GM12878 (cell line): ENCODE data around the gene TMEM97. TPM values are rescaled to one million over a fixed set of nuclear protein-coding genes. Genes with fewer than 3 reads are reported as not detected.

Experiments used
- ATAC-seq: fragments of 200-7000 bp; cut with Tn5 transposase; 3 replicates; pipeline ENCODE4 v1.9.1; 2020; ENCODE audit warnings: mild to moderate bottlenecking, moderate library complexity
- BruUV-seq: library from RNA; stranded (reverse); fragments of 400-500 nt; replicated peaks from 2 replicates; lab custom pipeline; 2021; lab: Mats Ljungman, UMichigan
- CTCF ChIA-PET: fragments of 300-600 bp; sonication (Branson Sonifier 250); formaldehyde crosslinking; extraction: SDS; loops from one replicate; lab custom pipeline; 2021; ENCODE audit warnings: inconsistent platforms; lab: Yijun Ruan, JAX
- POLR2A ChIA-PET: fragments of 350-600 bp; formaldehyde crosslinking; extraction: SDS; loops from one replicate; lab custom pipeline; 2021; ENCODE audit warnings: inconsistent platforms; lab: Charles Lee
- RAD21 ChIA-PET: fragments of 300-600 bp; sonication (Branson Sonifier 250); formaldehyde crosslinking; loops from one replicate; lab custom pipeline; 2023; ENCODE audit warnings: antibody characterized with exemption; ENCODE audit not compliant: unreplicated experiment; lab: Charles Lee
- SMC1A ChIA-PET: fragments of 300-600 bp; sonication (Branson Sonifier 250); formaldehyde crosslinking; loops from one replicate; lab custom pipeline; 2023; ENCODE audit not compliant: unreplicated experiment, uncharacterized antibody; lab: Charles Lee
- DNase-seq: peaks from one replicate; pipeline ENCODE4 v3.0.0-alpha.2; 2011; ENCODE audit warnings: low read depth, low spot score
- FAIRE-seq: peaks from 3 replicates; lab custom pipeline; 2011; peaks lifted over from hg19 to GRCh38; lab: Jason Lieb, UNC
- H2AFZ ChIP-seq: 2 replicates; pipeline ENCODE4 v1.6.0; 2011; ENCODE audit warnings: low read depth, low read length, control low read depth; ENCODE audit not compliant: control insufficient read depth
- H3K27ac ChIP-seq: 2 replicates; pipeline ENCODE4 v1.5.1; 2011; ENCODE audit warnings: control low read depth; ENCODE audit not compliant: control insufficient read depth, insufficient read depth
- H3K27me3 ChIP-seq, 2 experiments: replicated peaks in 1 of 2; 2 replicates each; pipeline versions ENCODE4 v1.6.0 to v1.6.1; 2011; ENCODE audit warnings: low read length in 1 of 2; ENCODE audit not compliant: control insufficient read depth in 2 of 2, insufficient read depth in 2 of 2
- H3K36me3 ChIP-seq, 2 experiments: 2 replicates each; pipeline ENCODE4 v1.5.1; 2011; ENCODE audit warnings: low read length in 1 of 2; ENCODE audit not compliant: control insufficient read depth in 2 of 2, insufficient read depth in 2 of 2
- H3K4me1 ChIP-seq: 2 replicates; pipeline ENCODE4 v1.6.1; 2011; ENCODE audit warnings: mild to moderate bottlenecking, low read length, moderate library complexity, mixed read lengths; ENCODE audit not compliant: control insufficient read depth, insufficient read depth
- H3K4me2 ChIP-seq: 2 replicates; pipeline ENCODE4 v1.6.0; 2011; ENCODE audit warnings: control low read depth; ENCODE audit not compliant: control insufficient read depth, insufficient read depth
- H3K4me3 ChIP-seq: fragments of 200-600 bp; sonication (generic); 2 replicates; pipeline ENCODE4 v1.5.1; 2016
- H3K79me2 ChIP-seq: 2 replicates; pipeline ENCODE4 v1.6.0; 2011; ENCODE audit warnings: low read length; ENCODE audit not compliant: control insufficient read depth, insufficient read depth
- H3K9ac ChIP-seq: 2 replicates; pipeline ENCODE4 v1.8.0; 2011; ENCODE audit warnings: low read length, control low read depth, mixed read lengths; ENCODE audit not compliant: control insufficient read depth, insufficient read depth
- H3K9me3 ChIP-seq: replicated peaks from 3 replicates; pipeline ENCODE4 v1.5.1; 2011; ENCODE audit warnings: mild to moderate bottlenecking, low read length; ENCODE audit not compliant: control insufficient read depth, insufficient read depth
- H4K20me1 ChIP-seq: 2 replicates; pipeline ENCODE4 v1.6.0; 2011; ENCODE audit not compliant: control insufficient read depth, insufficient read depth
- WGBS: methylation state at CpG from one replicate; pipeline ENCODE4 v1.1.6; 2016; ENCODE audit warnings: low lambda C conversion rate; ENCODE audit not compliant: insufficient replicate concordance, insufficient coverage; ENCODE audit errors: missing lambda C conversion rate; 5-methylcytosine and 5-hydroxymethylcytosine counted together
- in situ Hi-C: fragments of 300-500 bp; cut with MboI; formaldehyde crosslinking; loops from 9 replicates; pipeline ENCODE4 v1.14.3; 2018; ENCODE audit warnings: mixed read lengths
- intact Hi-C: fragments of 100-400 bp; cut with micrococcal nuclease; formaldehyde crosslinking; loops from one replicate; pipeline ENCODE4 v1.14.2; 2022; ENCODE audit not compliant: unreplicated experiment
- polyA plus RNA-seq, 11 experiments: library from polyadenylated mRNA; depleted of rRNA in 4 of 11; unstranded in 6 of 11; stranded (reverse) in 5 of 11; fragments of >200 nt; fragmentation: Nextera tagmentation in 4 of 11; fragmentation: Illumina TruSeq in 1 of 11; extraction: Ambion mirVana in 4 of 11; extraction: Trizol in 1 of 11; gene quantifications; 1 replicate in 1 of 11; 2 replicates in 10 of 11; pipeline versions ENCODE4 v1.2.1 to v1.2.3, GENCODE V29; 2011 to 2016; ENCODE audit warnings: inconsistent platforms in 2 of 11, missing spikeins in 2 of 11, low read depth in 1 of 11
- total RNA-seq, 4 experiments: library from RNA; depleted of rRNA in 3 of 4; stranded (reverse); fragments of >200 nt in 3 of 4; fragmentation: Illumina TruSeq in 1 of 4; extraction: Trizol in 1 of 4; gene quantifications; 2 replicates each; pipeline versions ENCODE4 v1.2.1 to v1.2.3, GENCODE V29; 2013 to 2021
- TF ChIP-seq, protein P1 (sequence below): fragments of 150-350 bp; IDR thresholded peaks from 2 replicates; pipeline ENCODE4 v1.6.1; 2016; ENCODE audit warnings: low read depth, low read length
- TF ChIP-seq, protein P2 (sequence below): fragments of 450-650 bp; formaldehyde crosslinking; IDR thresholded peaks from 2 replicates; pipeline ENCODE4 v1.4.0; 2020; ENCODE audit warnings: mild to moderate bottlenecking, moderate library complexity

Gene TMEM97
- total and polyA plus RNA-seq, 10 of the 15 experiments (the other 5 are each of a cell fraction or from before 2014, with no cell fraction given), result 58.0 to 134 (median 86.0) TPM

DNA sequence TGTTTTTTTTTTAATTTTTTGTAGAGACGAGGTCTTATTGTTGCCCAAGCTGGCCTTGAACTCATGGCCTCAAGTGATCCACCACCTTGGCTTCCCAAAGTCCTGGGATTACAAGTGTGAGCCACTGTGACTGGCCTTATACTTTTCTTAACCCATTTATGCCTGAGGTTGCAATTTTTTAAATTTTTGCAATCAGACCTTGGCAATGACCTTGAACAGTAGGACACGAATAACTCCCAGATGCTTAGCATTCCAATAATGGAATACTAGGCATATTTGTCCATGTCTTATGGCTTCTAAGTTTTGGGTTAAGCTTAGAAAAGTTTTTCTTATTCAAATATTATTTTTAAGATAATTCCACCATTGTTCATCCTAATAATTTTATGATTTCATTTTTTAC, 28.3 kb upstream of the TMEM97 start:
- Histone ChIP-seq H3K27ac (no peak overlapping the region), H3K9ac (no peak overlapping the region), H3K9me3 (no peaks in the 10 kb centered on the region), H3K79me2 (no peaks in the 10 kb centered on the region), H3K36me3 (no peaks in the 10 kb centered on the region), H4K20me1 (no peaks in the 10 kb centered on the region), H3K4me2 (no peak overlapping the region), H2AFZ (no peak overlapping the region), H3K4me3 (no peak overlapping the region), H3K27me3 (no peaks in the 10 kb centered on the region), H3K4me1 (no peaks in the 10 kb centered on the region; the same call in 1 of the 2 replicates)
- WGBS, result 5% methylated on average over 2 of the region's 2 CpGs
- in situ Hi-C loops (loop anchor here (5.0 kb wide), 1 partner anchor 52 kb away; no protein-coding TSS in a partner anchor), intact Hi-C loops (no loop called here)
- DNase-seq, result no peak
- CTCF ChIA-PET, result interaction anchor here (0.8 to 1.3 kb wide), 2 partner anchors 29 to 126 kb away, joined by 3 to 4 read pairs; no protein-coding TSS in a partner anchor
- TF ChIP-seq, protein P1, sequence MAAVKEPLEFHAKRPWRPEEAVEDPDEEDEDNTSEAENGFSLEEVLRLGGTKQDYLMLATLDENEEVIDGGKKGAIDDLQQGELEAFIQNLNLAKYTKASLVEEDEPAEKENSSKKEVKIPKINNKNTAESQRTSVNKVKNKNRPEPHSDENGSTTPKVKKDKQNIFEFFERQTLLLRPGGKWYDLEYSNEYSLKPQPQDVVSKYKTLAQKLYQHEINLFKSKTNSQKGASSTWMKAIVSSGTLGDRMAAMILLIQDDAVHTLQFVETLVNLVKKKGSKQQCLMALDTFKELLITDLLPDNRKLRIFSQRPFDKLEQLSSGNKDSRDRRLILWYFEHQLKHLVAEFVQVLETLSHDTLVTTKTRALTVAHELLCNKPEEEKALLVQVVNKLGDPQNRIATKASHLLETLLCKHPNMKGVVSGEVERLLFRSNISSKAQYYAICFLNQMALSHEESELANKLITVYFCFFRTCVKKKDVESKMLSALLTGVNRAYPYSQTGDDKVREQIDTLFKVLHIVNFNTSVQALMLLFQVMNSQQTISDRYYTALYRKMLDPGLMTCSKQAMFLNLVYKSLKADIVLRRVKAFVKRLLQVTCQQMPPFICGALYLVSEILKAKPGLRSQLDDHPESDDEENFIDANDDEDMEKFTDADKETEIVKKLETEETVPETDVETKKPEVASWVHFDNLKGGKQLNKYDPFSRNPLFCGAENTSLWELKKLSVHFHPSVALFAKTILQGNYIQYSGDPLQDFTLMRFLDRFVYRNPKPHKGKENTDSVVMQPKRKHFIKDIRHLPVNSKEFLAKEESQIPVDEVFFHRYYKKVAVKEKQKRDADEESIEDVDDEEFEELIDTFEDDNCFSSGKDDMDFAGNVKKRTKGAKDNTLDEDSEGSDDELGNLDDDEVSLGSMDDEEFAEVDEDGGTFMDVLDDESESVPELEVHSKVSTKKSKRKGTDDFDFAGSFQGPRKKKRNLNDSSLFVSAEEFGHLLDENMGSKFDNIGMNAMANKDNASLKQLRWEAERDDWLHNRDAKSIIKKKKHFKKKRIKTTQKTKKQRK, result no peak
- TF ChIP-seq, protein P2, sequence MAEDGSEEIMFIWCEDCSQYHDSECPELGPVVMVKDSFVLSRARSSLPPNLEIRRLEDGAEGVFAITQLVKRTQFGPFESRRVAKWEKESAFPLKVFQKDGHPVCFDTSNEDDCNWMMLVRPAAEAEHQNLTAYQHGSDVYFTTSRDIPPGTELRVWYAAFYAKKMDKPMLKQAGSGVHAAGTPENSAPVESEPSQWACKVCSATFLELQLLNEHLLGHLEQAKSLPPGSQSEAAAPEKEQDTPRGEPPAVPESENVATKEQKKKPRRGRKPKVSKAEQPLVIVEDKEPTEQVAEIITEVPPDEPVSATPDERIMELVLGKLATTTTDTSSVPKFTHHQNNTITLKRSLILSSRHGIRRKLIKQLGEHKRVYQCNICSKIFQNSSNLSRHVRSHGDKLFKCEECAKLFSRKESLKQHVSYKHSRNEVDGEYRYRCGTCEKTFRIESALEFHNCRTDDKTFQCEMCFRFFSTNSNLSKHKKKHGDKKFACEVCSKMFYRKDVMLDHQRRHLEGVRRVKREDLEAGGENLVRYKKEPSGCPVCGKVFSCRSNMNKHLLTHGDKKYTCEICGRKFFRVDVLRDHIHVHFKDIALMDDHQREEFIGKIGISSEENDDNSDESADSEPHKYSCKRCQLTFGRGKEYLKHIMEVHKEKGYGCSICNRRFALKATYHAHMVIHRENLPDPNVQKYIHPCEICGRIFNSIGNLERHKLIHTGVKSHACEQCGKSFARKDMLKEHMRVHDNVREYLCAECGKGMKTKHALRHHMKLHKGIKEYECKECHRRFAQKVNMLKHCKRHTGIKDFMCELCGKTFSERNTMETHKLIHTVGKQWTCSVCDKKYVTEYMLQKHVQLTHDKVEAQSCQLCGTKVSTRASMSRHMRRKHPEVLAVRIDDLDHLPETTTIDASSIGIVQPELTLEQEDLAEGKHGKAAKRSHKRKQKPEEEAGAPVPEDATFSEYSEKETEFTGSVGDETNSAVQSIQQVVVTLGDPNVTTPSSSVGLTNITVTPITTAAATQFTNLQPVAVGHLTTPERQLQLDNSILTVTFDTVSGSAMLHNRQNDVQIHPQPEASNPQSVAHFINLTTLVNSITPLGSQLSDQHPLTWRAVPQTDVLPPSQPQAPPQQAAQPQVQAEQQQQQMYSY (CRISPR knock-in tag), result no peak
- RAD21 ChIA-PET, result interaction anchor here (1.3 kb wide), 1 partner anchor 10 kb away, joined by 3 read pairs; no protein-coding TSS in a partner anchor
- BruUV-seq, result no TSS peak
- POLR2A ChIA-PET, result no interaction called here
- SMC1A ChIA-PET, result interaction anchor here (0.7 to 1.3 kb wide), 3 partner anchors 10 to 57 kb away, joined by 3 to 8 read pairs (median 3); no protein-coding TSS in a partner anchor
- ATAC-seq, result no peak
- FAIRE-seq, result no peak
